ENCODE results near the gene MTCH1.

MTCH1 gene

GRCh38 chr6:36969988-36970891 lies 15.8 kb downstream of the MTCH1 start:
- no peak for DNase-seq

- DNase-seq, result no peak
Observed at GRCh38 chr6:36969240-36969691, 16.7 kb downstream of the MTCH1 start.

DNA sequence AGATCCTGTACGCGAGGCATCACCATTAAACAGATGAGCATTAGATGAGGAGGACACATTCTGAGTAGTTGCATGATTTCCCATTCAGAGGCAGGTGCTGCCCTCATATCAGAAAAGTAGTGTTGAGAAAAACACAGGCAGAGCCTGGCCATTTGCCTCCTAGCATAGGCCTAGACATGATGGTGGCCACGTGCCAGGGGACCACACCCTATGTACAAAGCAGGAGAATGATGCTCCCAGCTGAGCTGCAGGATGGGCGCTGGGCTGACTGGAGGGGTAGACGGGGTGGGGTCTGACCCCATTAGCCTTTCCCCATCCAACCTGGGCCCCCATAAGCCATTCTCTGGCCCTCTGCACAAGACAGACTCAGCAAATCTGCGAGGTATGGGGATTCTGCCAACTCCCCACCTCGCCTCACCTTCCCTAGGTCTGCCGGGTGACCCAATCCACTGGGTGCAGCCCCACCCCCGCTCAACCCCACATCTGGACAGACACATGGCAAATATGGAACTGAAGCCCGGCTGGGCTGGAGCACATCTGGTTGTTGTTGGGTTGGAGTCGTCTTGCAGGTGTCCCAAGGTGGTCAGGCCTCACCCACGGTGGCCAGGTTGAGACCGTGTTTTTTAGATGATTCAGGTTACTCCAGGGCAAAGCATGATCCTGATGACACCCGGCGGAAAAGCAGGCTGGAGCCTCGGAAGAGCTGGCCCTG lies 17.6 kb downstream of the MTCH1 start:
- no peak for DNase-seq

- DNase-seq, result no peak
Observed at GRCh38 chr6:36967757-36968156, 18.2 kb downstream of the MTCH1 start.

GRCh38 chr6:36967301-36967700 lies 18.7 kb downstream of the MTCH1 start:
- DNase-seq, result no peak

GRCh38 chr6:36964908-36965307 lies 21.1 kb downstream of the MTCH1 start:
- DNase-seq, result no peak

- DNase-seq, result no peak
Observed at GRCh38 chr6:36964349-36964748, 21.6 kb downstream of the MTCH1 start.

- DNase-seq, result no peak
Observed at GRCh38 chr6:36963451-36964290, 22.3 kb downstream of the MTCH1 start.

DNA sequence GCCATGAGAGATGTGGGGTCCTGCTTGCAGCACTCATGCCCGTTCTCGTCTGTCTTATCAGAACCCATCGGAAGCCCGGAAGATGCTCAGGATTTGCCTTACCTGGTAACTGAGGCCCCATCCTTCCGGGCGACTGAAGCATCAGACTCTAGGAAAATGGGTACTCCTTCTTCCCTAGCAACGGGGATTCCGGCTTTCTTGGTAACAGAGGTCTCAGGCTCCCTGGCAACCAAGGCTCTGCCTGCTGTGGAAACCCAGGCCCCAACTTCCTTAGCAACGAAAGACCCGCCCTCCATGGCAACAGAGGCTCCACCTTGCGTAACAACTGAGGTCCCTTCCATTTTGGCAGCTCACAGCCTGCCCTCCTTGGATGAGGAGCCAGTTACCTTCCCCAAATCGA lies 23.1 kb downstream of the MTCH1 start:
- DNase-seq, result peak; percentile 17

DNA sequence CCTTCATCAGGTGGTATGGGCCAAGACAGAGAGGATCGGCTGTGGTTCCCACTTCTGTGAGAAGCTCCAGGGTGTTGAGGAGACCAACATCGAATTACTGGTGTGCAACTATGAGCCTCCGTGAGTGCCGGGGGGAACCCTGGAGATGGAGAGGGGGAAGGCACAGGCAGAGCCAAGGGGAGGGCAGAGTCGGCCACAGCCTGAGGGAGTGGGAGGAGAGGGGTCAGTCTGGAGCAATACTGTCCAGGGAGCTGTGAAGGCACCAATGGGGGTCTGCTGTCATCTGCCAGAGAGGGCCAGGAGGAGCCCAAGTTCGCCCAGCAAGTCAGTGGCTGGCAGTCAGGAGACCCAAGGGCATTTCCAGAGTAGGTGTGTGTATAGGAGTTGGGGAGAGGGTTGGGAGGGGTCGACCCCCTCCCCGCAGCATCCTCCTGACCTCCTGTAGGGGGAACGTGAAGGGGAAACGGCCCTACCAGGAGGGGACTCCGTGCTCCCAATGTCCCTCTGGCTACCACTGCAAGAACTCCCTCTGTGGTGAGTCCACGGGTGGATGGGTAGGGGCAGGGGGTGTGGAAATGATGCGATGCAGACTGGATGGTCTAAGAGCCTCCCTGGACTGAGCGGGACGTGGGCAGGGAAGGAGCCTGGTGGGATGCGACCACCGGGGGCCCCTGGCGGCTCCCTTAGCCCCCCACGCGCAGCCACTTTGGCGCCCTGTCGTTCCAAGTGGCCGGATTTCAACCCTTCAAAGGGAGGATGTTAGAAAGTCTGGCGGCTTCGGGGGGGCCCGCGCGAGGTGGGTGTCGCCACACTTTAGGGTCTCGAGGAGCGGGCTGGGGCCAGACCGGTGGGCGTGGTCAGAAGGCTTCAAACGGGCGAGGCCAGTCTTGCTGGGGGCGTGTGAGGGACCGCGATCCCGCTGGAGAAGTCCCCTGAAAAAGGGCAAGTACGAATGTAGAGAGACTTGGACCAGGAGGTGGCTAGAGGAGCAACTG lies 24.3 kb downstream of the MTCH1 start:
- no peak for DNase-seq

DNA sequence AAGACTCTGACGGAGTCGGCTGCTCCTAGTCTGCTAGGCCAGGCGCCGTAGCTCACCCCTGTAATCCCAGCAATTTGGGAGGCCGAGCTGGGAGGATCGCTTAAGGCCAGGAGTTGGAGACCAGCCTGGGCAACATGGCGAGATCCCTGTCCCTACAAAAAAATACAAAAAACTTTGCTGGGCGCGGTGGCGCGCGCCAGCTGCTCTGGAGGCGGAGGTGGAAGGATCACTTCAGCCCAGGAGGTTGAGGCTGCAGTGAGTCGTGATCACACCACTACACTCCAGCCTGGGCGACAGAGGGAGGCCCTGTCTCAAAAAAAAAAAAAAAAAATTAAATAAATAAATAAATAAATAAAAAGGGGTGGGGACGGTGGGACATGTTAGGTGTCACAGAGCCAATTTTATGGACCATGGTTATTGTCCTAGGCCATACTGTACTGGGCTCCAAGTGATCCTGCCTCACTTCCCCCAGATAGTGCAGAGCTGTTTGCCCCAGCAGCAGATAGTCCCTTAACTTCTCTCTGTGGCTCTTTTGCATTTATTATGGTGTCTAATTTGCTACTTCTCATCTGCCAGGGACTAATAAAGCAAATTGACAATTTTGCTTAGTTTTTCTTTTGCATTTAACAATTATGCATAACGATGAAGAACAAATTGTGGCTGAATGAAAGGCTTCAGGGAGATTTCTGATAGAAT lies 26.3 kb downstream of the MTCH1 start:
- DNase-seq, result no peak

DNA sequence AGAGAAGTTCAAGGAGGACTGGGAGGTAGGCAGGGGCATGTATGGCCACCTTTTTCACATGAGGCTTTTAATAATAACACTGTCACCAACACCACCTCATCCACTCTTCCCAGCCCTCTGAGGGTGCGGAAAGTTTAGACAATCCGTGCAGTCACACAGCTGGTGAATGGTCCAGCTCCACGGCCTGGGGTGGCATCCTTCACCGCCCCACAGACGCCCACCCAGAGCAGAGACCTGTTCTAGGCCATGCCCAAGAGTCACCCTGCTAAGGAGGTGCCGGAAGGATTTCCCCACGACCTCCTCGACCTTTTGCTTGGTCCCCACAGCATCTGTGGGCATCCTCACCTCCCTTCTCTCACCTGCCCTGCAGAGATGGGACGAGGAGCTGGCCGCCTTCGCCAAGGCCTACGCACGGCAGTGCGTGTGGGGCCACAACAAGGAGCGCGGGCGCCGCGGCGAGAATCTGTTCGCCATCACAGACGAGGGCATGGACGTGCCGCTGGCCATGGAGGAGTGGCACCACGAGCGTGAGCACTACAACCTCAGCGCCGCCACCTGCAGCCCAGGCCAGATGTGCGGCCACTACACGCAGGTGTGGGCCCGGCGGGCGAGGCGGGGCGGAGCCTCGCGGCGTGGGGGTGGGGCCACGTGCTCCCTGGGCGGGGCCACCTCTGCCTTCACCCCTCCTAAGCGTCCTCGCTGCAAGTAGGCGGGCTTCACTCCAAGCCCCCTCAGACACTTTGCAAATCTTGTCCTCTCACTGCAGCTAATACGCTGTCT lies 27.0 kb downstream of the MTCH1 start:
- DNase-seq, result no peak

- no peak for DNase-seq
Observed at GRCh38 chr6:36957773-36958271, 28.2 kb downstream of the MTCH1 start.

GRCh38 chr6:36956446-36956820 lies 29.6 kb downstream of the MTCH1 start:
- no peak for DNase-seq

DNA sequence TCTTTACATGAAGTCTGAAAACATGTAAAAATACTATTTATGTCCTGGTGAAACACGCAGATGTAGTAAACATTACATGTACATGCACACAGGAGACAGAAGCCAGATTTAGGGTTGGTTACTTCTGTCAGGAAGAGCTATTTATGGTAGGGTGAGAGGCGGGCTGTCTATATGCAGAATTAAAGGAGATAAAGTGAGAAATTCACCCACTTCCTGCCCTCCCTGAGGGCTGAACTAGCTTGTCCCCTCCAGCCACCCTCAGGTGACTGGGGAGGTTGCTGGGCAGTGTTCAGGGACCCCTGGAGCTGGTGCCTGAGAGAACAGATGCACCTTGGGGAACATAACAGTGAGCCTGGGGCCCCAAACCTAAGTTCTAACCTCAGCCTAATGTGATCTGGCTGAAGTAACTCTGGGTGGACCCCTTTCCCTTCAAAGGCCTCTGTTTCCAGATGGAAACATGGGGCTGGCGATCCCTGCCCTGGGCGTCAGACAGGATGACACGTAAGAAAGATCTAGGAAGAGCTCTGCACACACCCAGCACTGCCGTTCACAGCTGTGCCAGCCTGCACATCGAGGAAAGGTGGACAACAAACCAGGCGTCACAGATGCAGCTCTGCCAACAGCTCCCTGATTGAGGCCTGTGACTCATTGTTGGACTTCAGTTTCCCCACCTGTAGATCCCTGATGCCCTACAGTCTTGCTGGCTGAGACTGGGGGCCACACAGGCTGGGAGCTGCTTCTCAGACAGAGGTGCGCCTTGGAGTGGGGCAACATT lies 30.1 kb downstream of the MTCH1 start:
- DNase-seq, result no peak

DNA sequence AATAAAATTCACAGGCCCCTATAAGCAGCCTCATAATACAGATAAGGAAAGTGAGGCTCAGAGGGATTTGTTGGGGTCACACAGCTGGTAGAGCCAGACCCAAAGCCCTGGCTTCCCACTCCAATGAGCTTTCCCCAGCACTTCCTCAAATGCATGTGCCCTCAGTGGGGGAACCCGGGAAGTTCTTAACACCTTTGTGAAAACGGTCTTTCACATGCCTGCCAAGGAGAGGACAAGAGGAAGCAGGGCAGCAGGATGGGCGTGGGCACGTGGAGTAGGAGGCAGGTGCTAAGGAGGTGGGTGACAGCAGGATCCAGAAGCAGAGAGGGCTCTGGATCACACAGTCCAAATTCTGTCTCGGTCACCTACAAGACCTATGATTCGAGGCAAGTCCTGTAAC lies 30.9 kb downstream of the MTCH1 start:
- no peak for DNase-seq

- no peak for DNase-seq
Observed at GRCh38 chr6:36954262-36954931, 31.6 kb downstream of the MTCH1 start, which contains the start of gene PI16. PI16 (plus strand) TSS chr6:36954738; CDS start chr6:36954761, 23 bp downstream.

GRCh38 chr6:36953931-36954261 lies 32.1 kb downstream of the MTCH1 start:
- DNase-seq, result no peak

DNA sequence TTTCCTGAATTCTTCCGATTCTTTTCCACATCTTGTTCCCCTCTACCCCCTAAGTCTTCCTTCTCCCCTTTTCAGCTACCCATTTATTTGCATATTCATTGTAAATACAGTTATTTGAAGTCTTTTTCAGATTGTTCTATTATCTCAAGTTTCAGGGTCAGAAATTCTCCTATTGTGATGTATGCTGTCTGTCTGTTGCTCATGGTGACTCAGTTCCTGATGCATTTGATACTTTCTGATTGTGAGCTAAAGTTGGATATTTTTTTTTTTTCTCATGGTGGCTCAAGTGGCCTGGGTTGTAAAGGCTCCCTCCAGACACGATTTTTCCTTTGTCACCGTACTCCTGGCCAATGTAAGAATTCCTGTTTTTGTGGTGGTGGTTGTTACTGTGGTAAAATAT lies 36.4 kb downstream of the MTCH1 start:
- DNase-seq, result no peak
